ENCODE results near the gene PADI2.

GRCh38 chr1:17052641-17053040 is 66.6 kb downstream of the PADI2 start:
- TF ChIP-seq CTCF (conservative IDR thresholded peaks at IDR 0.05; ENCODE audit: low read length) = no peak
- TF ChIP-seq EZH2phosphoT487 (IDR thresholded peaks at IDR 0.05; ENCODE audit: borderline replicate concordance) = no peak

Measured in Loucy (cell line).